GM12878 (cell line): ENCODE data around the gene HTR2B. TPM values are rescaled to one million over a fixed set of nuclear protein-coding genes. Genes with fewer than 3 reads are reported as not detected.

Experiments
- ATAC-seq: fragments of 200-7000 bp; cut with Tn5 transposase; 3 replicates; pipeline ENCODE4 v1.9.1; 2020; ENCODE audit warnings: mild to moderate bottlenecking, moderate library complexity
- BruUV-seq: library from RNA; stranded (reverse); fragments of 400-500 nt; replicated peaks from 2 replicates; lab custom pipeline; 2021; lab: Mats Ljungman, UMichigan
- CTCF ChIA-PET: fragments of 300-600 bp; sonication (Branson Sonifier 250); formaldehyde crosslinking; extraction: SDS; loops from one replicate; lab custom pipeline; 2021; ENCODE audit warnings: inconsistent platforms; lab: Yijun Ruan, JAX
- POLR2A ChIA-PET: fragments of 350-600 bp; formaldehyde crosslinking; extraction: SDS; loops from one replicate; lab custom pipeline; 2021; ENCODE audit warnings: inconsistent platforms; lab: Charles Lee
- RAD21 ChIA-PET: fragments of 300-600 bp; sonication (Branson Sonifier 250); formaldehyde crosslinking; loops from one replicate; lab custom pipeline; 2023; ENCODE audit warnings: antibody characterized with exemption; ENCODE audit not compliant: unreplicated experiment; lab: Charles Lee
- SMC1A ChIA-PET: fragments of 300-600 bp; sonication (Branson Sonifier 250); formaldehyde crosslinking; loops from one replicate; lab custom pipeline; 2023; ENCODE audit not compliant: unreplicated experiment, uncharacterized antibody; lab: Charles Lee
- DNase-seq: peaks from one replicate; pipeline ENCODE4 v3.0.0-alpha.2; 2011; ENCODE audit warnings: low read depth, low spot score
- FAIRE-seq: peaks from 3 replicates; lab custom pipeline; 2011; peaks lifted over from hg19 to GRCh38; lab: Jason Lieb, UNC
- H2AFZ ChIP-seq: 2 replicates; pipeline ENCODE4 v1.6.0; 2011; ENCODE audit warnings: low read depth, low read length, control low read depth; ENCODE audit not compliant: control insufficient read depth
- H3K27ac ChIP-seq: 2 replicates; pipeline ENCODE4 v1.5.1; 2011; ENCODE audit warnings: control low read depth; ENCODE audit not compliant: control insufficient read depth, insufficient read depth
- H3K27me3 ChIP-seq, 2 experiments: replicated peaks in 1 of 2; 2 replicates each; pipeline versions ENCODE4 v1.6.0 to v1.6.1; 2011; ENCODE audit warnings: low read length in 1 of 2; ENCODE audit not compliant: control insufficient read depth in 2 of 2, insufficient read depth in 2 of 2
- H3K36me3 ChIP-seq, 2 experiments: 2 replicates each; pipeline ENCODE4 v1.5.1; 2011; ENCODE audit warnings: low read length in 1 of 2; ENCODE audit not compliant: control insufficient read depth in 2 of 2, insufficient read depth in 2 of 2
- H3K4me1 ChIP-seq: 2 replicates; pipeline ENCODE4 v1.6.1; 2011; ENCODE audit warnings: mild to moderate bottlenecking, low read length, moderate library complexity, mixed read lengths; ENCODE audit not compliant: control insufficient read depth, insufficient read depth
- H3K4me2 ChIP-seq: 2 replicates; pipeline ENCODE4 v1.6.0; 2011; ENCODE audit warnings: control low read depth; ENCODE audit not compliant: control insufficient read depth, insufficient read depth
- H3K4me3 ChIP-seq: fragments of 200-600 bp; sonication (generic); 2 replicates; pipeline ENCODE4 v1.5.1; 2016
- H3K79me2 ChIP-seq: 2 replicates; pipeline ENCODE4 v1.6.0; 2011; ENCODE audit warnings: low read length; ENCODE audit not compliant: control insufficient read depth, insufficient read depth
- H3K9ac ChIP-seq: 2 replicates; pipeline ENCODE4 v1.8.0; 2011; ENCODE audit warnings: low read length, control low read depth, mixed read lengths; ENCODE audit not compliant: control insufficient read depth, insufficient read depth
- H3K9me3 ChIP-seq: replicated peaks from 3 replicates; pipeline ENCODE4 v1.5.1; 2011; ENCODE audit warnings: mild to moderate bottlenecking, low read length; ENCODE audit not compliant: control insufficient read depth, insufficient read depth
- H4K20me1 ChIP-seq: 2 replicates; pipeline ENCODE4 v1.6.0; 2011; ENCODE audit not compliant: control insufficient read depth, insufficient read depth
- CEBPB ChIP-seq, 2 experiments: fragments of 150-350 bp in 1 of 2; IDR thresholded peaks; 2 replicates each; pipeline ENCODE4 v1.6.1; 2012 to 2014; ENCODE audit warnings: low read depth in 2 of 2, low read length in 2 of 2, borderline replicate concordance in 1 of 2, inconsistent platforms in 1 of 2
- NRF1 ChIP-seq: conservative IDR thresholded peaks from 2 replicates; pipeline ENCODE4 v1.6.1; 2011; ENCODE audit warnings: mild to moderate bottlenecking, low read depth, low read length, improper control_type of control experiment
- RB1 ChIP-seq: fragments of 450-650 bp; formaldehyde crosslinking; IDR thresholded peaks from 2 replicates; pipeline ENCODE4 v1.6.1; 2017; ENCODE audit warnings: mild to moderate bottlenecking, borderline replicate concordance
- SIN3A ChIP-seq: IDR thresholded peaks from 2 replicates; pipeline ENCODE4 v1.6.1; 2012; ENCODE audit warnings: low read depth, low read length, improper control_type of control experiment
- WGBS: methylation state at CpG from one replicate; pipeline ENCODE4 v1.1.6; 2016; ENCODE audit warnings: low lambda C conversion rate; ENCODE audit not compliant: insufficient replicate concordance, insufficient coverage; ENCODE audit errors: missing lambda C conversion rate; 5-methylcytosine and 5-hydroxymethylcytosine counted together
- in situ Hi-C: fragments of 300-500 bp; cut with MboI; formaldehyde crosslinking; loops from 9 replicates; pipeline ENCODE4 v1.14.3; 2018; ENCODE audit warnings: mixed read lengths
- intact Hi-C: fragments of 100-400 bp; cut with micrococcal nuclease; formaldehyde crosslinking; loops from one replicate; pipeline ENCODE4 v1.14.2; 2022; ENCODE audit not compliant: unreplicated experiment
- polyA plus RNA-seq, 11 experiments: library from polyadenylated mRNA; depleted of rRNA in 4 of 11; unstranded in 6 of 11; stranded (reverse) in 5 of 11; fragments of >200 nt; fragmentation: Nextera tagmentation in 4 of 11; fragmentation: Illumina TruSeq in 1 of 11; extraction: Ambion mirVana in 4 of 11; extraction: Trizol in 1 of 11; gene quantifications; 1 replicate in 1 of 11; 2 replicates in 10 of 11; pipeline versions ENCODE4 v1.2.1 to v1.2.3, GENCODE V29; 2011 to 2016; ENCODE audit warnings: inconsistent platforms in 2 of 11, missing spikeins in 2 of 11, low read depth in 1 of 11
- total RNA-seq, 4 experiments: library from RNA; depleted of rRNA in 3 of 4; stranded (reverse); fragments of >200 nt in 3 of 4; fragmentation: Illumina TruSeq in 1 of 4; extraction: Trizol in 1 of 4; gene quantifications; 2 replicates each; pipeline versions ENCODE4 v1.2.1 to v1.2.3, GENCODE V29; 2013 to 2021
- TF ChIP-seq, protein P1 (sequence below): fragments of 150-350 bp; IDR thresholded peaks from 2 replicates; pipeline ENCODE4 v1.6.1; 2014; ENCODE audit warnings: mild to moderate bottlenecking, low read depth, low read length

The HTR2B gene
- total and polyA plus RNA-seq, 10 of the 15 experiments (the other 5 are each of a cell fraction or from before 2014, with no cell fraction given) = 0.03 to 1.2 (median 0.15) TPM

- H4K20me1 ChIP-seq = no peaks in the 10 kb centered on the region
- CTCF ChIA-PET = interaction anchor here (0.8 to 1.8 kb wide), 6 partner anchors 8 to 51 kb away, joined by 3 to 5 read pairs (median 3); no protein-coding TSS in a partner anchor
- intact Hi-C loops = no loop called here
- no peak for FAIRE-seq
- H3K27ac ChIP-seq = no peak overlapping the region
- H2AFZ ChIP-seq = no peak overlapping the region
- TF ChIP-seq NRF1 (no peak), SIN3A (no peak), CEBPB (IDR thresholded peaks at IDR 0.05; ENCODE audit: borderline replicate concordance in 1 of 2, low read depth in 2 of 2, low read length in 2 of 2) (no peak), RB1 (no peak)
- TF ChIP-seq, protein P1, sequence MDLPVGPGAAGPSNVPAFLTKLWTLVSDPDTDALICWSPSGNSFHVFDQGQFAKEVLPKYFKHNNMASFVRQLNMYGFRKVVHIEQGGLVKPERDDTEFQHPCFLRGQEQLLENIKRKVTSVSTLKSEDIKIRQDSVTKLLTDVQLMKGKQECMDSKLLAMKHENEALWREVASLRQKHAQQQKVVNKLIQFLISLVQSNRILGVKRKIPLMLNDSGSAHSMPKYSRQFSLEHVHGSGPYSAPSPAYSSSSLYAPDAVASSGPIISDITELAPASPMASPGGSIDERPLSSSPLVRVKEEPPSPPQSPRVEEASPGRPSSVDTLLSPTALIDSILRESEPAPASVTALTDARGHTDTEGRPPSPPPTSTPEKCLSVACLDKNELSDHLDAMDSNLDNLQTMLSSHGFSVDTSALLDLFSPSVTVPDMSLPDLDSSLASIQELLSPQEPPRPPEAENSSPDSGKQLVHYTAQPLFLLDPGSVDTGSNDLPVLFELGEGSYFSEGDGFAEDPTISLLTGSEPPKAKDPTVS = no peak
- no peaks in the 10 kb centered on the region for H3K4me1 ChIP-seq
- H3K79me2 ChIP-seq = no peaks in the 10 kb centered on the region; the same call in 1 of the 2 replicates
- no TSS peak for BruUV-seq
- RAD21 ChIA-PET = interaction anchor here (1.5 to 2.7 kb wide), 2 partner anchors 25 to 51 kb away, joined by 4 to 13 read pairs; no protein-coding TSS in a partner anchor
- no peaks in the 10 kb centered on the region for H3K9me3 ChIP-seq
- in situ Hi-C loops = no loop called here
- SMC1A ChIA-PET = interaction anchor here (0.7 to 2.6 kb wide), 6 partner anchors 11 to 277 kb away, joined by 3 to 12 read pairs (median 4); no protein-coding TSS in a partner anchor
- 100% methylated on average over 1 of the region's 1 CpG for WGBS
- no peak overlapping the region for H3K4me2 ChIP-seq
- DNase-seq = no peak
- no peaks in the 10 kb centered on the region for H3K27me3 ChIP-seq
- H3K9ac ChIP-seq = no peak overlapping the region
- H3K4me3 ChIP-seq = no peak overlapping the region
- no peaks in the 10 kb centered on the region; a peak in 1 of 4 replicates for H3K36me3 ChIP-seq
- POLR2A ChIA-PET = interaction anchor here (1.6 kb wide), 1 partner anchor 10 kb away, joined by 3 read pairs; no protein-coding TSS in a partner anchor
- ATAC-seq = no peak
These were observed 4.4 kb upstream of the HTR2B start for GRCh38 chr2:231129216-231129615.
